Glomerular visceral epithelial cell (primary cell): ENCODE measurements around the gene OR9Q1.

Source experiments
- DNase-seq: peaks from one replicate; pipeline ENCODE4 v3.0.0-alpha.2; 2016; ENCODE audit errors: extremely low spot score

The OR9Q1 gene

DNA sequence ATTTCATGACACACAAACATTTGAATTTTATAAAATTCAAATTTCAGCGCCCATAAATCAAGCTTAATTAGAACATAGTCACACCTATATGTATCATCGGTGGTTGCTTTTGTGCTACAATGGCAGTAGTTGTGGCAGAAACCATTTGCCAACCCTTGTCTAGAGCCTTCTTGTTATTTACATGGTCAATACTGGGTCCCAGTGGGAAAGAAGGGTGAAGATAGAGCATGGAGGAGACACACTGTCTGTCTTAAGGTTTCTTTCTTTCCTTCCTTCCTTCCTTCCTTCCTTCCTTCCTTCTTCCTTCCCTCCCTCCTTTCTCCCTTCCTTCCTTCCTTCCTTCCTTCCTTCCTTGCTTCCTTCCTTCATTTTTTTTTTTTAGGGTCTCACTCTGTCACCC, 10.8 kb downstream of the OR9Q1 start:
- no peak for DNase-seq

DNA sequence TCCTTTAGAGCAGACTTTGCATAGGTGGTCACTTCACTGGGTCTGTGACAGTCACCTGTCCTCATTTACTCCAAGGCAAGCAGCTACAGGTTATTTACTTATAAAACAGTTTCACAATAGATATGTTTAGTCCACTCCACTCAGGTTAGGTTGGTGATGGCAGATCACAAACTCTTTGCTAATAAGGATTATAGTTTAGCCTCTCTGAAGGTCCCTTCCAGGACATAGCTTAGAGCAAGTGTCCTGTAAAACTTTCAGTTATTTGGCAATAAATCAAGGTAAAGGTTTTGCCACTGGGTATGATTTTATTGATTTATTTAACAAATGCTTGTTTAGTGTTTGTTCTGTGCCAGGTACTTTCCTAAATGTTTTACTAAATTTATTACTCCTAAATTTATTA, 15.9 kb downstream of the OR9Q1 start:
- DNase-seq, result no peak

- DNase-seq, result no peak
Measured at GRCh38 chr11:58043379-58043778, 19.7 kb downstream of the OR9Q1 start.

DNA sequence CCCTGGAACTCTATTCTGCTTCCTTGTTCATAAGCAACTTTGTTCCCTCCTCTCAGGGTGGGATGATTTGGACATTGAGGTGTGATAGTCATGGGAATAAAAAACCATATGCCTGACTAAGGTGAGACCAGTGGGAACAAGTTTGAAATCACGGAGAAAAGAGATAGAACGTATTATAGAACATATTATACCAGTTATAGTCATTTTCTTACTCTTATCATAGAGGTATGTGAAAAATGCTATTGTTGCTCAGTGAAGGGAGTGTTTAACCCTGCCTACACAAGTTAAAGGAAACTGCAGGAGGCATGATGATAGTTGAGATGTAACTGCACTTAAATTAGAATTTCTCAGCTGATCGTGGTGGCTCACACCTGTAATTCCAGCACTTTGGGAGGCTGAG, 22.6 kb downstream of the OR9Q1 start:
- DNase-seq, result no peak

- DNase-seq, result no peak
Measured at GRCh38 chr11:58047818-58048217, 24.1 kb downstream of the OR9Q1 start.

DNA sequence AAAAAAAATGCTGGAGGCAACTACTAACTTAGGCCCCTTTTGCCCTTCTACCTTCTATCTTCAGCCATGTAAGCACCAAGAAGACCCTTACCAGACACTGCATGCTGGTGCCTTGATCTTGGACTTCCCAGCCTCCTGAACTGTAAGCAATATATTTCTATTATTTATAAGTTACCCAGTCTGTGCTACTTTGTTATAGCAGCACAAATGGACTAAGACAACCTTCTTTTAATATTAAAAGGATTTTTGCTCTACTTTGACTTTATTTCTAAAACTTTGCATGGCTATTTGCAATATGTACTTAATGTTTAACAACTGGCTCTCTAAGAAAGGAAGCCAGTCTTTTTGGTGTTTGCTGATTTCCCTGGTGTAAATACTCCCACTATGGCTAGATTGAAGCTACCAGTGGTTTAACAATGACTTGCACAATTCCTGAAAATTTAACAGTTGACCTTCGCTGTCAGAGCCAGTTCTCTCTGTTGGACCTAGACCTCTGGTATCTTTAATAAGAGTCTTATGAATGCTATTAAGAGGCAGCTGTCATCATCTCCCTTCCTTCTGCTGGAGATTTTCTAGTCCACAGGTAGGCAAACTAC, 32.2 kb downstream of the OR9Q1 start:
- DNase-seq, result no peak

GRCh38 chr11:58057481-58057880, 33.8 kb downstream of the OR9Q1 start:
- peak; percentile 28 for DNase-seq

GRCh38 chr11:58058276-58059006, 34.8 kb downstream of the OR9Q1 start:
- peak; percentile 53 for DNase-seq

- peak; percentile 94 for DNase-seq
Measured at GRCh38 chr11:58059007-58059350, 35.3 kb downstream of the OR9Q1 start.

DNA sequence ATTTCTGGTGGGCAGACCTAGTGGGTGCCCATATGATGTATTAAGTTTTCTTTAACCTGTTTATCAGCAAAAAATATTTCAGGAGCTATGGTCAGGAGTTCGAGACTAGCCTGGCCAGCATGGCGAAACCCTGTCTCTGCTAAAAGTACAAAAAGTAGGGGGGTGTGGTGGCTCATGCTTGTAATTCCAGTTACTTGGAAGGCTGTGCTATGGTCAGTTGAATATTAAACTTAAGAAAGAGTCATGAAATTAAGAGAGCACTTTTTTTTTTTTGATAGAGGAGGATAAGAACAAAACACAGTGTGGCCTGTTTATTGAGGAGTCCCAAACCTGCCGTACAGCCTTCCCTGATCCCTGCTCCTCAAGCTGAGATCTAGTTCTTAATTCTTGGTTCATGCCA, 36.9 kb downstream of the OR9Q1 start:
- DNase-seq, result peak; percentile 50

DNA sequence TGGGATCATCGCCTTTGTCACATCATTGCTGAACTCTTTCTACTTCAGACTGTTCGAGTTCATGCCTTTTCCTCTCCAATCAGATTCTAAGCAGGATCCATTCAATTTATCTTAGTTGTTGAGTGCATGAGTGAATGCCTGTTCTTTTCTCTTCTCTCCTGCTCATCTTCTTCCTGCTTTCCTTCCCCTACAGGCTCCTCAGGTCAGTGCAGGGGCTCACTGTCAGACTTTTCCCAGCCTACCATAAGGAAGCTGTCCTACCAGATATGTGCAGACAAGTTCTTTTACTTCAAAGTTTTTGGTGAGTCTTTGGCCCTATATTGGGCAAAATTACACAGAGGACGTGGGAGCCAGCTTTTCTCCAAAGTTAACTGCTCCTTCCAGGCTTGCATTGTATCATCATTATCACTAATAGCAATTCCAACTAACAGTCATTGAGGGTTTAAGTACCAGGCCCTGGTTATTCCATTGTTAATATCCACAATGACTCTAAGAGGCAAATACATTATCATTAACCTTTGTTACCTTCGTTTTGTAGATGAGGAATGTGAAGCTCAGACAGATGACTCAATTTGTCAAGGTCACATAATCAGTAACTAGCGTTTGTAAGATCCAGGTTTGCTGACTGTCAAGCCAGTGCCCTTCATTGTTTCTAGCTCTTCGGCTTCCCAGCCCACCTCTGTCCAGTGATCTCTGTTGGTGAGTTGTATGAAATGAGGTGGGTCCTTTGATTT, 37.4 kb downstream of the OR9Q1 start:
- peak; percentile 57 for DNase-seq

- DNase-seq, result peak; percentile 76
Measured at GRCh38 chr11:58061813-58062212, 38.1 kb downstream of the OR9Q1 start.

DNA sequence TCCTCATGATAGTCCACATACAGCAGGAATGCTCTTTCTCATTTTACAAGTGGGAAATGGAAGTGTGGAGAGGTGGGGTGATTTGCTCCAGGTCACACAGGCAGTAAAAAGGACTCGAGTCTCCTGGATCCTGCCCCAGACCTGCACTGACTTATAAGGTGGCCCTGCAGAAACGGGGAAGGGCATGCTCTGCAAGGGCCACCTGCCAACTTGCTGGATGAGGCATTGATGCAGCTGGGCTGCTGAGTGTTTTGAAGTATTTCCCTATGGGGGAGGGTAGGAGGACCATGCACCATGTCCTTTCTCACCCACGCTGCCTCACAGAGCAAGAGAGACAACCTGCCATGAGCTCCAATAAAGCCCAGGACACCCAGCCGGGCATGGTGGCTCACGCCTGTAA, 44.0 kb downstream of the OR9Q1 start:
- peak; percentile 38 for DNase-seq

DNA sequence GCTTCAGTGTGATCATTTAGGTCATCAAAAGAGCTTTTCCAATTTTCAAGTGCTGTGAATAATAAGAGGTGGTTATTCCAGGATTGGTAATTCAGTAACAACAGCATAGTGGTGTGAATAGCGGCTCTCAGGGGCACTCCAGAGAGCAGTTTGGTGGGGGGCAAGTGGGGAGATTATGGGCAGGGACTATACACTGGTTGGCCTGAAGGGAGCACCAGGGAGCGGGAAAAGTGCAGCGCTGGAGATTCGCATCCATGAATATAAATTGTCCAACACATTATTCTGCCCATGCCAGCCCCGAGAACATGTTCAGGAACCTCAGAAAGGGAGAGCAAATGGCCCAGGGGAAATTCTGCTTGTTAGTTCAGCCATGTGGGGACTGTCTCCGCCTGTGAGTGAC, 45.0 kb downstream of the OR9Q1 start:
- no peak for DNase-seq

- DNase-seq, result no peak
Measured at GRCh38 chr11:58070585-58070984, 46.9 kb downstream of the OR9Q1 start.

DNA sequence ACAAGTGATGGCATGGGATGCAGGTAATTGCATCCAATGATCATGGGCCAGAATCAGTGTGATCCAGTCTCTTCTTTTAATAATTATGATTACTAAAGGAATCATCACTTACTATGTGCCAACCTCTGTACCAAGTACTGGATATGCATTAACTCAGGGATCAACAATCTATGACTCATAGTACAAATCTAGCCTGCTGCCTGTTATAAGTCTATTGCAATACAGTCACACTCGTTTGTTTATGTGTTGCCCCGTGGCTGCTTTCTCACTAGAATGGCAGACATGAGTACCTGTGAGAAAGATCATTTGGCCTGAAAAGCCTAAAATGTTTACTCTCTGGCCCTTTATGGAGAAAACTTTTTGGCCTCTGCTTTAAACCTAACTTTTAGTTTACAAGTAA, 52.1 kb downstream of the OR9Q1 start:
- no peak for DNase-seq

- DNase-seq, result no peak
Measured at GRCh38 chr11:58086528-58086927, 62.8 kb downstream of the OR9Q1 start.

GRCh38 chr11:58097437-58097836, 73.8 kb downstream of the OR9Q1 start:
- DNase-seq, result no peak

- no peak for DNase-seq
Measured at GRCh38 chr11:58121096-58121495, 97.4 kb downstream of the OR9Q1 start.

- no peak for DNase-seq
Measured at GRCh38 chr11:58125469-58125868, 101.8 kb downstream of the OR9Q1 start, which contains the start of gene OR9I1. OR9I1 (minus strand) TSS chr11:58125530; CDS start chr11:58119444, 6,086 bp downstream.

DNA sequence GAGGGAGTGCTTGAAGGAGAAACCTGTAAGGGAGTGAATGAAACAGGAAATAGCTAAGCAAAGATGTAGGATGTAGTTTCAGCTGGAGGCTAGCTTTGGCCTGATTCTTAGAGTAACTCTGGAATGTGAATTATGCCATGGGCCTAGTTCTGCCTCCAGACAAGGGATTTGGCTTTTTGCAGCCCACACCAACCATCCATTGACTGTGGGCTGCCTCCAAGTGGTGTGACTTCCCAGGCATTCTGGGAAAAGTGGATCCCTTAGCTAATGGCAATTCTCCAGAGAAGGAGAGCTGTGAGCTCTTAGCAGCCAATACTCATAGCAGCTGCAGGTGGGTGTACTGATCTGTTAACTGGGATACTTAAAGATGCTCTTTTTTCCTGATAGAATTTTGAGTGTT, 103.7 kb downstream of the OR9Q1 start:
- no peak for DNase-seq

GRCh38 chr11:58133309-58134076, 109.8 kb downstream of the OR9Q1 start:
- no peak for DNase-seq
